Measurements from ENCODE around the gene TMEM231.
"Not testable (repeated sequence)": the region's sequence is repeated elsewhere in the genome, so short reads cannot be mapped to it uniquely, and the experiment has no call there.

TMEM231 gene

DNA sequence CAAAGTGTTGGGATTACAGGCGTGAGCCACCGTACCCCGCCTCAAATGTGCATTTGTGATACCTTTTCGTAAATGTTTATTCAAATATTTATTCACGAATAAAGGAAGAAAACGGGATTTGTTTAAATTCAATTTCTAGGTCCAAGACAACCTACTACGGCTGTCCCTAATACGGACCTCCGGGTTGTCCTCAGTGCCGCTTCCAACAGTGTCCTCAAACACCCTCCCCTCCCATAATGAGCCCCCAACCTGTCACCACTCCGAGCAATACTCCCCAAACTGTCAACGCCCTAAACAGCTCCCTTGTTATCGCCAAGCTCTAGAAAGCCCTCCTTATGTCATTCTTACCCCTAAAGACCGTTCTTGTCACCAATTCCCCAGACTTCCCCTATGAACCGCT, 9.6 kb upstream of the TMEM231 start:
- Histone ChIP-seq H3K36me3 (ENCODE audit: insufficient read depth, low read depth, low read length) (peaks cover 30% of the 10 kb centered on the region), H3K4me1 (ENCODE audit: insufficient read depth, low read length) (peaks cover 15% of the 10 kb centered on the region), H3K9me3 (ENCODE audit: insufficient read depth, low read depth, low read length) (no peaks in the 10 kb centered on the region), H3K9ac (ENCODE audit: low read depth, low read length) (no peak overlapping the region; the same call in 1 of the 2 replicates), H3K27me3 (ENCODE audit: insufficient read depth, low read length) (no peaks in the 10 kb centered on the region), H3K27ac (ENCODE audit: low read length) (no peak overlapping the region), H3K4me3 (ENCODE audit: low read length) (peak overlapping the region; percentile 95)

DNA sequence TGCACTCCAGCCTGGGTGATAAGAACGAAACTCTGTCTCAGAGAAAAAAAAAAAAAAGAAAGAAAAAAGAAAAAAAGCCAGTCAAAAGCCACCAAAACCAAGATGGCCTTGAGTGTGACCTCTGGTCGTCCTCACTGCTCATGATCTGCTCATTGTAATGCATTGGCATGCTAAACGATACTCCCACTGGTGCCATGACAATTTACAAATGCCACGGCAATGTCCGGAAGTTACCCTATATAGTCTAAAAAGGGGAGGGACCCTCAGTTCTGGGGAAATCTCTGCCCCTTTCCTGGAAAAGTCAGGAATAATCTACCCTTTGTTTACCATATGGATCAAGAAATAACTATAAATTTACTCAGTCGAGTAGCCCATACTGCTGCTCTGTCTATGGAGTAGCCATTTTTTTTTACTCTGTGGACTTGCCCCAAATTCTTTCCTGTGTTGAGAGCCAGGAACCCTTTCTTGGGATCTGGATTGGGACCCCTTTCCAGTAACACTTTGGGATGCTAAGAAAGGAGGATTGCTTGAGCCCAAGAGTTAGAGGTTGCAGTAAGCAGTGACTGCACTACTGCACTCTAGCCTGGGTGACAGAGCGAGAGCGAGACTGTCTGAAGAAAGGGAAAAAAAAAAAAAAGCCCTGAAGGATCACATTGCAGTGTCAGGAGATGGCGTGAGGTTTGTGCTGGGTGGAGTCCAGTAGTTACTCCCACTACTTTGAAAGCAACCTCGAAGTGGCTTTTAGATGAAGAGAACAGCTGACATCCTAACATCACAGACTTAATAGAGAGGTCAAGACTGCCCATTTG, 3.7 kb upstream of the TMEM231 start:
- Histone ChIP-seq H3K27me3 (ENCODE audit: insufficient read depth, low read length) (no peaks in the 10 kb centered on the region), H3K4me3 (ENCODE audit: low read length) (no peak overlapping the region), H3K9me3 (ENCODE audit: insufficient read depth, low read depth, low read length) (no peaks in the 10 kb centered on the region), H3K4me1 (ENCODE audit: insufficient read depth, low read length) (peaks cover 17% of the 10 kb centered on the region), H3K9ac (ENCODE audit: low read depth, low read length) (peak overlapping the region; percentile 18; the same call in 1 of the 2 replicates), H3K27ac (ENCODE audit: low read length) (no peak overlapping the region), H3K36me3 (ENCODE audit: insufficient read depth, low read depth, low read length) (no peaks in the 10 kb centered on the region)

DNA sequence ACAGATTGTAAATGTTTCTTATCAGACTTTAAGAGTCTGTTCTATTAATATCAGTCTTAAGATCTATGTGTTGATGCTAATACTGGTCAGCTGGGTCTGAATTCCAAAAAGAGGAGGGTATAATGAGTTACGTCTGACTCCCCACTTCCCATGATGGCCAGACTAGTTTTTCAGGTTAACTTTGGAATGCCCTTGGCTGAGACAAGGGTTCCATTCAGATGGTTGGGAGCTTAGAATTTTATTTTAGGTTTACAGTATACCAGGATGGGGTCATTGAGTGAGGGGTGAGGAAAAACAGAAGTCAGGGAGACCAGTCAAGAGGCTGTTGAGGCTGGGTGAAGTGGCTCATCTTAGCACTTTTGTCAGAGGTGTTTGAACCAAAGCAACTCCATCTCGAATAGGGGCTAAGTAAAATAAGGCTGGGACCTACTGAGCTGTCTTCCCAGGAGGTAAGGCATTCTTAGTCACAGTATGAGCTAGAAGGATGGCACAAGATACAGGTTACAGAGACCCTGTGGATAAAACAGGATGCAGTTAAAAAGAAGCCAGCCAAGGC, 2.9 kb upstream of the TMEM231 start:
- Histone ChIP-seq H3K9me3 (ENCODE audit: insufficient read depth, low read depth, low read length) (no peaks in the 10 kb centered on the region), H3K27ac (ENCODE audit: low read length) (no peak overlapping the region), H3K4me3 (ENCODE audit: low read length) (no peak overlapping the region), H3K27me3 (ENCODE audit: insufficient read depth, low read length) (no peaks in the 10 kb centered on the region), H3K4me1 (ENCODE audit: insufficient read depth, low read length) (peaks cover 15% of the 10 kb centered on the region), H3K9ac (ENCODE audit: low read depth, low read length) (no peak overlapping the region), H3K36me3 (ENCODE audit: insufficient read depth, low read depth, low read length) (no peaks in the 10 kb centered on the region)

DNA sequence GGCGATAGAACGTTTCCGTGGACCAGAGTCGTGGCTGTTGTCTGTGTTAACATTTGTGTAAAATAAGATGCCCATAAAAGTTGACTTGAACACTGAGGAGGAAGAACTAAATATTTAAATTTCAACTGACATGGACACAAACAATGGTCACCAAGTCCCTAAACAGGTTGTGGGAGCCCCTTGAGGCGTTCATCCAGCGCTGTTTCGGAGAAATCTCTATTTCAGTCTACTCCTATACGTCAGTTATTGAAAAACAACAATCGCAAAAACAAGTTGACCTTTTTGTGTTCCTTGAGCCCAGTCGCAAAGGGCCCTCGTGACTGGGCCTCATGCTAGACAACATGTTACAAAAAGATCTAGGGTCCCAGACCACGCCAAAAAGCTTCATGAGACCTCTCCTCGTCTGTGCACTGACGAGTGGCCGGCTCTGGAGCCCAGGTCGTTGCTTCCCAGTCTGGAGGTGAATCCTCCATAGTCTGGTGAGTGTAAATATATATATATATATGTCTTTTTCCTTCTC, 439 bp upstream of the TMEM231 start:
- peaks cover 12% of the 10 kb centered on the region; the same call in 1 of the 2 replicates for H3K4me1 ChIP-seq (ENCODE audit: insufficient read depth, low read length)
- peak overlapping the region; percentile 29; the same call in 1 of the 2 replicates for H3K9ac ChIP-seq (ENCODE audit: low read depth, low read length)
- H3K36me3 ChIP-seq (ENCODE audit: insufficient read depth, low read depth, low read length), result no peaks in the 10 kb centered on the region
- no peaks in the 10 kb centered on the region for H3K9me3 ChIP-seq (ENCODE audit: insufficient read depth, low read depth, low read length)
- no peaks in the 10 kb centered on the region for H3K27me3 ChIP-seq (ENCODE audit: insufficient read depth, low read length)
- no peak overlapping the region for H3K27ac ChIP-seq (ENCODE audit: low read length)
- H3K4me3 ChIP-seq (ENCODE audit: low read length), result peak overlapping the region; percentile 88

DNA sequence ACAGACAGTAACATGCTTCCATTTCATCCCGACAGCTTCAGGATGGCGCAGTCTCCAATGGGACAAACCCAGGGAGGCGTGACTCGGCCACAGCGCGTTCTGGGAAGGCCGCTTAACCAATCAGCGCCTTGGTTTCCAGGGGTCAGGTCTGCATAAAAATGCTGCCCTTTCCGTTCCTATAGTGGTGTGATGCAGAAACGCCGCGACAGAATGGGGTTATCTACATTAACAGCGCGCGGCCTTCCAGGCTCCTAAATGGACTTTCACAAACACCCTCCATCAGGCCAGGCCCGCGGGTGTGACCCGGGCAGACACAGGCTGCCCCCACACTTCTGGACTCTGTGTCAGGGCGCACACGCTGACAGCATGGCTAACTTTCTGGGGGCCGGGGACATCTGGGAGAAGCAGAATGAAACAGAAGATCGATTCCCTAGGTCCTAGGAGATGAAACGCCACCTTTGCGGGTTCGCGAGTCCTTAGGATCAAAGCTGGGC, 792 bp downstream of the TMEM231 start:
- H3K4me1 ChIP-seq (ENCODE audit: insufficient read depth, low read length), result peaks cover 10% of the 10 kb centered on the region; the same call in 1 of the 2 replicates
- H3K9me3 ChIP-seq (ENCODE audit: insufficient read depth, low read depth, low read length), result no peaks in the 10 kb centered on the region
- peak overlapping the region; percentile 82; the same call in 1 of the 2 replicates for H3K9ac ChIP-seq (ENCODE audit: low read depth, low read length)
- H3K4me3 ChIP-seq (ENCODE audit: low read length), result peak overlapping the region; percentile 88
- no peaks in the 10 kb centered on the region for H3K36me3 ChIP-seq (ENCODE audit: insufficient read depth, low read depth, low read length)
- H3K27ac ChIP-seq (ENCODE audit: low read length), result no peak overlapping the region
- H3K27me3 ChIP-seq (ENCODE audit: insufficient read depth, low read length), result no peaks in the 10 kb centered on the region

DNA sequence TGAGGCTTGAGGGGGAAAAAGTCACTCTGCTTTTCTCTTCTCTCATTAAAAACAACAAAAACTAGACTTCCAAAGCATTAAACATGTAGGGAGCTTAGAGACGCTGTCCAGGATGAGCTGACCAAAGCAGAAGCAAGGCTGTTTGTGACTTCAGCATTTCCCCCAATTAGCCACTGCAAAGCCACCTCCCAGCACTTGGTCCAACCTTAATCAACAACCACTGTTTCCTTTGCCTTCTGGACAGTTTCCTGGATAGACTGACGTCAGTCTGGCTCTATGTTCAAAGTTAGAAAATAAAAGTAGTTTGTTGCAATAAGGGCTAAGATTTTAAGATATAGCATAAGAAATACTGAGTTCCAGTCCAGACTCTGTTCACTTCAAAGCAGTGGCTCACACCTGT, 3.1 kb downstream of the TMEM231 start:
- Histone ChIP-seq H3K9me3 (ENCODE audit: insufficient read depth, low read depth, low read length) (no peaks in the 10 kb centered on the region), H3K9ac (ENCODE audit: low read depth, low read length) (no peak overlapping the region), H3K36me3 (ENCODE audit: insufficient read depth, low read depth, low read length) (no peaks in the 10 kb centered on the region), H3K4me1 (ENCODE audit: insufficient read depth, low read length) (peaks cover 4% of the 10 kb centered on the region; the same call in 1 of the 2 replicates), H3K27ac (ENCODE audit: low read length) (no peak overlapping the region), H3K27me3 (ENCODE audit: insufficient read depth, low read length) (no peaks in the 10 kb centered on the region), H3K4me3 (ENCODE audit: low read length) (no peak overlapping the region)

DNA sequence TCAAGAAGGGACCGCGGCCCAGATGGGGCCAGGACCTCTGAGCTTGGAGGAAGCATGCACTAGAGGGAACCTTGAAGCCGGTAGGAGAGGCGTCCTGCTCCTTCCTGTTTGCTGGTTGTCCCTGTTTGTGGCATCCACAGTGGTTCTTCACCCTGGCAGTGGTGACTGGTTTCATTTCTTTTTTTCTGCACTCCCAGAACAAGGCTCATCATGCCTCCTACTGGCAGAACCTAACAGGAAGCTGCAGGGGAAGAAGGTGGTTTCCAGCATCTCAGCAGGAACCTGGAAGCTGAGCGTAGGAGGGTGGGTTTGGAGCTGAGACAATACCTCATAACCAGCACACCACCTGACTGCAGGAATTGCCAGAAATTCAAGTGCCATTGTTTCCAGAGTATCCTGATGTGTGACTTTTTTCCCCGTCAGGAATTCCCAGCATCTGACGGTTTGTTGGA, 5.8 kb downstream of the TMEM231 start:
- H3K36me3 ChIP-seq (ENCODE audit: insufficient read depth, low read depth, low read length), result no peaks in the 10 kb centered on the region
- H3K27ac ChIP-seq (ENCODE audit: low read length), result no peak overlapping the region
- no peak overlapping the region for H3K4me3 ChIP-seq (ENCODE audit: low read length)
- H3K9ac ChIP-seq (ENCODE audit: low read depth, low read length), result no peak overlapping the region
- no peaks in the 10 kb centered on the region for H3K27me3 ChIP-seq (ENCODE audit: insufficient read depth, low read length)
- H3K9me3 ChIP-seq (ENCODE audit: insufficient read depth, low read depth, low read length), result no peaks in the 10 kb centered on the region
- H3K4me1 ChIP-seq (ENCODE audit: insufficient read depth, low read length), result peaks cover 4% of the 10 kb centered on the region; the same call in 1 of the 2 replicates

DNA sequence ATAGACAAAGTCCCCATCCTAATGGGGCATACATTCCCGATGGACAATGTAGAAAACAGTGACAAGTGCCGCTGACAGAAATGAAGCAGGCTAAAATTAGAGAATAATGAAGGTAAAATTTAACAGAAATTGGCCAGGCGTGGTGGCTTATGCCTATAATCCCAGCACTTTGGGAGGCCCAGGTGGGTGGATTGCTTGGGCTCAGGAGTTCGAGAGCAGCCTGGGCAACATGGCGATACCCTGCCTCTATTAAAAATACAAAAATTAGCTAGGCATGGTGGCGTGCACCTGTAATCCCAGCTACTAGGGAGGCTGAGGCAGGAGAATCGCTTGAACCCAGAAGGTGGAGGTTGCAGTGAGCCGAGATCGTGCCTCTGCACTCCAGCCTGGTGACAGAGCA, 7.6 kb downstream of the TMEM231 start:
- not testable (repeated sequence) for H3K27ac ChIP-seq (ENCODE audit: low read length); H3K36me3 ChIP-seq (ENCODE audit: insufficient read depth, low read depth, low read length); H3K4me1 ChIP-seq (ENCODE audit: insufficient read depth, low read length); H3K9ac ChIP-seq (ENCODE audit: low read depth, low read length); H3K9me3 ChIP-seq (ENCODE audit: insufficient read depth, low read depth, low read length); H3K4me3 ChIP-seq (ENCODE audit: low read length); H3K27me3 ChIP-seq (ENCODE audit: insufficient read depth, low read length)

DNA sequence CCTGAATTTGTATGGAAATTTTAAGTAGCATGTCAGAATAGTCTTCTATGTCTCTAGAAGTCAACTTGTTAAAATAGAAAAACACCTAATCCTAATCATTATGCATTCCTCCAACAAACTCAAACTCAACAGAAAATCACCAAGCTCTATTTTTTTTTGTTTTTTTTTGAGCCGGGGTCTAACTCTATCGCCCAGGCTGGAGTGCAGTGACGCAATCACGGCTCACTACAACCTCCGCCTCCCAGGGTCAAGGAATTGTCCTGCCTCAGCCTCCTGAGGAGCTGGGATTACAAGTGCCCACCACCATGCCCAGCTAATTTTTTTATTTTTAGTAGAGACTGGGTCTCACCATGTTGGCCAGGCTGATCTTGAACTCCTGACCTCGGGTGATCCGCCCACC, 9.8 kb downstream of the TMEM231 start:
- no peaks in the 10 kb centered on the region; the same call in 1 of the 2 replicates for H3K4me1 ChIP-seq (ENCODE audit: insufficient read depth, low read length)
- H3K27ac ChIP-seq (ENCODE audit: low read length), result no peak overlapping the region
- no peaks in the 10 kb centered on the region for H3K27me3 ChIP-seq (ENCODE audit: insufficient read depth, low read length)
- H3K36me3 ChIP-seq (ENCODE audit: insufficient read depth, low read depth, low read length), result no peaks in the 10 kb centered on the region
- H3K4me3 ChIP-seq (ENCODE audit: low read length), result no peak overlapping the region
- no peak overlapping the region for H3K9ac ChIP-seq (ENCODE audit: low read depth, low read length)
- H3K9me3 ChIP-seq (ENCODE audit: insufficient read depth, low read depth, low read length), result no peaks in the 10 kb centered on the region

DNA sequence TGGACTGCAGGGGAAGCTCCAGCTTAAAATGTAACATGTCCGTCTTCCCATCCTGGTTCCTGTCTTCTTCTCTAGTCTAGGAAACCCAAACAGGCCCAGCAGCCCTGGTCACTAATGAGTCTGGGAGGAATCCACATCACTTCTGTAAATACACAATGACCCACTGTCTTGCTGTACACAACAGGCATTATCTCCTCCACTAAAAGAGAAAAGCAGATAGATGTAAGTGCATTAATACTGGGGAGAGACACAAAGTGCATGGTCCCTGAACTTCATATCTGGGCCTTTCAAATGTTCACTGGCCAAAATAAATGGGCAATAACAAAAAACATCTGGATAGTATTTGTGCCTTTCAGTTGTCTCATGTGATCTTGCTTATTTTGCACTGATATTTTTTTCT, 10.2 kb downstream of the TMEM231 start:
- not testable (repeated sequence) for H3K9me3 ChIP-seq (ENCODE audit: insufficient read depth, low read depth, low read length); H3K27ac ChIP-seq (ENCODE audit: low read length); H3K9ac ChIP-seq (ENCODE audit: low read depth, low read length); H3K4me1 ChIP-seq (ENCODE audit: insufficient read depth, low read length); H3K36me3 ChIP-seq (ENCODE audit: insufficient read depth, low read depth, low read length); H3K27me3 ChIP-seq (ENCODE audit: insufficient read depth, low read length); H3K4me3 ChIP-seq (ENCODE audit: low read length)

DNA sequence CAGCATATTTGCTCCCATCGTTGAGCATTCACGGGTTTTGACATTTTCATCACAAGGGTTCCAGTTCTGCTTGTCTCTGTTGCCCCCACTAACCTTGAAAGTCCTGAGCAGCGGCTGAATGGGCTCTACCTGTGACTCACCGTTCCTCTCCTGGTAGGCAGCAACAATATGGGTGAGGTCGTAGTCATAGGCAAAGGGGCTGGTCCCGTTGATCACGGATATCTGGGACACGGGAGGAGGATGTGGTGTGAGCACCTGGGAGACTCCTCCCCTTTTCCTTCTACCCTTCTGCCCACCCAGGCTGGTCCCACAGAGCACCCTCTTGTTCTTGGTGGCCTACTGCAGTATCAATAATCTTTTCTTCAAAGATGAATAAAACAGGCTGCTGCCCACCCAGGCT, 13.6 kb downstream of the TMEM231 start:
- H3K4me3 ChIP-seq (ENCODE audit: low read length); H3K27ac ChIP-seq (ENCODE audit: low read length); H3K36me3 ChIP-seq (ENCODE audit: insufficient read depth, low read depth, low read length); H3K9me3 ChIP-seq (ENCODE audit: insufficient read depth, low read depth, low read length); H3K4me1 ChIP-seq (ENCODE audit: insufficient read depth, low read length); H3K27me3 ChIP-seq (ENCODE audit: insufficient read depth, low read length); H3K9ac ChIP-seq (ENCODE audit: low read depth, low read length): not testable (repeated sequence)

DNA sequence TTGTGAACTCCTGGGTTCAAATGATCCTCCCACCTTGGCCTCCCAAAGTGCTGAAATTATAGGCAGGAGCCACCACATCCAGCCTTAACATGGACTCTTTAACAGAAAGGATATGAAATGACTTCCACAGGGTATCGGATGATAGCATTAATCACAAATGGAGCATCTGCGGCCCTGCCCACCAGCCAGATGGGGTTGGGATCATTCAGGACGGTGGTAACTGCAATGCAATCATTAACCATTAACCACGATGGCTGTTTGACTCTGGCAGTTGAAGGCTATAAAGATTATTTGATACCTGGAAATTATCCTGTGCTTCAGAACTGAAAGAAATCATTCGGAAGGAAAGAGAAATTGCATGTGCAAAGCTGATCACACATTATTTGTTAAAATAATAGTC, 14.8 kb downstream of the TMEM231 start:
- Histone ChIP-seq H3K9ac (ENCODE audit: low read depth, low read length) (no peak overlapping the region), H3K27ac (ENCODE audit: low read length) (no peak overlapping the region), H3K36me3 (ENCODE audit: insufficient read depth, low read depth, low read length) (no peaks in the 10 kb centered on the region), H3K4me1 (ENCODE audit: insufficient read depth, low read length) (no peaks in the 10 kb centered on the region), H3K9me3 (ENCODE audit: insufficient read depth, low read depth, low read length) (no peaks in the 10 kb centered on the region), H3K27me3 (ENCODE audit: insufficient read depth, low read length) (no peaks in the 10 kb centered on the region), H3K4me3 (ENCODE audit: low read length) (no peak overlapping the region)

Data from iPS-20b (cell line).